SU-DHL-6 (cell line): ENCODE measurements around the gene DQX1.

Experiments used
- H2AFZ ChIP-seq: fragments of 200-600 bp; sonication (generic); 2 replicates; pipeline ENCODE4 v1.6.1; 2014; ENCODE audit warnings: low read depth, mild to moderate bottlenecking, moderate library complexity, mixed read lengths, antibody characterized with exemption, low read length; ENCODE audit not compliant: severe bottlenecking
- H3F3A ChIP-seq: fragments of 200-600 bp; shearing (Covaris generic); 2 replicates; pipeline ENCODE4 v1.6.0; 2016; ENCODE audit warnings: antibody characterized with exemption, mild to moderate bottlenecking; ENCODE audit not compliant: insufficient read depth
- H3K27ac ChIP-seq: fragments of 200-600 bp; sonication (generic); 2 replicates; pipeline ENCODE4 v1.5.1; 2016; ENCODE audit warnings: low read depth, mild to moderate bottlenecking, low read length, moderate library complexity, mixed read lengths
- H3K27me3 ChIP-seq: fragments of 200-600 bp; sonication (generic), shearing (Covaris generic); 2 replicates; pipeline ENCODE4 v1.6.0; 2014; ENCODE audit warnings: mild to moderate bottlenecking, low read length
- H3K36me3 ChIP-seq: fragments of 200-600 bp; sonication (generic); 2 replicates; pipeline ENCODE4 v1.6.1; 2014; ENCODE audit warnings: mild to moderate bottlenecking, low read length, mixed read lengths
- H3K4me2 ChIP-seq: fragments of 300-600, 200-600 bp; shearing (Covaris generic), sonication (generic); 2 replicates; pipeline ENCODE4 v1.6.0; 2014; ENCODE audit warnings: low read length, low read depth, mild to moderate bottlenecking; ENCODE audit not compliant: poor library complexity, severe bottlenecking
- H3K4me3 ChIP-seq: fragments of 200-600 bp; sonication (generic); 2 replicates; pipeline ENCODE4 v1.5.1; 2014; ENCODE audit warnings: antibody characterized with exemption, low read length, mild to moderate bottlenecking, mixed read lengths; ENCODE audit not compliant: insufficient read depth, poor library complexity, severe bottlenecking
- H3K79me2 ChIP-seq: fragments of 200-600 bp; sonication (generic); 2 replicates; pipeline ENCODE4 v1.6.1; 2014; ENCODE audit warnings: mild to moderate bottlenecking, low read length, moderate library complexity; ENCODE audit not compliant: insufficient read depth
- H3K9ac ChIP-seq: fragments of 200-600 bp; sonication (generic); 2 replicates; pipeline ENCODE4 v1.7.0; 2014; ENCODE audit warnings: mild to moderate bottlenecking, low read length
- H3K9me2 ChIP-seq: fragments of 200-600 bp; sonication (generic); replicated peaks from 2 replicates; pipeline ENCODE4 v1.6.1; 2014; ENCODE audit warnings: low read length; ENCODE audit not compliant: insufficient read depth
- H3K9me3 ChIP-seq: fragments of 200-600 bp; sonication (generic); 2 replicates; pipeline ENCODE4 v1.6.1; 2014; ENCODE audit warnings: low read length, mixed read lengths; ENCODE audit not compliant: insufficient read depth
- H4K20me1 ChIP-seq: fragments of 200-600 bp; sonication (generic); 2 replicates; pipeline ENCODE4 v1.6.1; 2014; ENCODE audit warnings: low read depth, mild to moderate bottlenecking, antibody characterized with exemption, low read length, moderate library complexity, mixed read lengths
- CTCF ChIP-seq: fragments of 200-600 bp; sonication (generic); IDR thresholded peaks from one replicate; pipeline ENCODE4 v1.5.1; 2017; ENCODE audit warnings: antibody characterized with exemption, mild to moderate bottlenecking, low read length, moderate library complexity; ENCODE audit not compliant: insufficient read depth, poor library complexity, severe bottlenecking
- EZH2phosphoT487 ChIP-seq: fragments of 200-600 bp; sonication (generic), shearing (Covaris generic); conservative IDR thresholded peaks from 2 replicates; pipeline ENCODE4 v1.6.1; 2018; ENCODE audit warnings: mild to moderate bottlenecking, antibody characterized with exemption, low read length, moderate library complexity, mixed read lengths

DQX1 gene

DNA sequence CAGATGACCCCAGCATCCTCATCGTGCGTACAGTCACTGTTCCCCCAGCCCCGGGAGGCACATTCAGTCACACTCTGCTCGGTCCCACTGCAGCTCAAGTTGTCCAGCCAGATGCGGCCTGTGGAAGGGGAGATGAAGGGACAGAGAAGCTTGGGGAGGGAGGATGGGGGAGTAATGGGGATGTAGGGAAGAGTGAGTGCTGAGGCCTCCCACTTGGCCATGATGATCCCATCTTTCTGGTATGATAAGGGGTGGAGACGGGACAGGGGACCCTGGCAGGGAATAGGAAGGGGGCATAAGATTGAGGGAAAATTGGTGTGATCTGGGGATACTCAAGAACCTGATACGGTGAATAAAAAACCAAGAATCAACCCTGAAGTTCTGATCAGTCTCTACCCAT is 24.2 kb upstream of the DQX1 start:
- Histone ChIP-seq H3K4me3 (no peak overlapping the region), H3F3A (no peaks in the 10 kb centered on the region), H3K79me2 (no peaks in the 10 kb centered on the region), H3K9me3 (no peaks in the 10 kb centered on the region), H4K20me1 (no peaks in the 10 kb centered on the region), H2AFZ (no peak overlapping the region), H3K36me3 (no peaks in the 10 kb centered on the region), H3K9ac (no peak overlapping the region), H3K27ac (no peak overlapping the region), H3K27me3 (no peaks in the 10 kb centered on the region), H3K4me2 (no peak overlapping the region), H3K9me2 (no peaks in the 10 kb centered on the region)
- TF ChIP-seq EZH2phosphoT487 (no peak), CTCF (no peak)

GRCh38 chr2:74548900-74549826 is 23.1 kb upstream of the DQX1 start:
- no peak for TF ChIP-seq CTCF
- TF ChIP-seq EZH2phosphoT487, result no peak
- H3K9me2 ChIP-seq, result no peaks in the 10 kb centered on the region
- no peaks in the 10 kb centered on the region for H4K20me1 ChIP-seq
- H3K36me3 ChIP-seq, result no peaks in the 10 kb centered on the region
- no peak overlapping the region for H3K27ac ChIP-seq
- H3K9ac ChIP-seq, result no peak overlapping the region
- no peaks in the 10 kb centered on the region for H3K27me3 ChIP-seq
- no peak overlapping the region for H2AFZ ChIP-seq
- no peaks in the 10 kb centered on the region for H3F3A ChIP-seq
- H3K9me3 ChIP-seq, result no peaks in the 10 kb centered on the region
- H3K4me3 ChIP-seq, result no peak overlapping the region
- H3K79me2 ChIP-seq, result no peaks in the 10 kb centered on the region
- H3K4me2 ChIP-seq, result peak overlapping the region; percentile 24

DNA sequence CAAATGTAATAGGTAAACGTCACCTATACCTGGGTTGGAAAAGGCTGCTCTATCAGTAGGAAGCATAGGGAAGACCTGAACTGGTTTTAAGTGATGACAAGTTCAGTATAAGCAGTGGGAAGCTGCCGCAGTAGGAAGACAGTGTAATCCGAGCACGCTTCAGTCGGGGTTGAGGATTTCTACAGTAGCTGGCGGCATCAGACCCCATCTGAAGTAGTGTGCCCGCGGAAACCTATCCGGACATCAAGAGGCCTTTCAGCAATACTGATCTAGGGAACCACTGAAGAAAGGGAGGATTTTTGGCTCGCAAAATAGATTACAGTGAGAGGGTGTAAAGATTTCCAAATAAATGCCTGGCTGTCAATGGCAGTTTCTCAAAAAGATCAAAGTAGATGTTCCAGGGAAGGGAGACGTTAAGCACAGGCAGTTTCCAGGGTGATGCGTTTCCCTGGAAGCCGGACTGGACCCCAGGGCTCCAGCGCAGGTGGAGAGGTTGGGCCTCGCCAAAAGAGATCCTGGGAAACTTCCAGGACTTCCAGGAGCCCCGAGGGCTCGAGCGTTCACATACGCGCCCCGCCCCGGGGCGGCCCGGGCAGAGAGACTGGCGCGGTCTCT is 22.4 kb upstream of the DQX1 start:
- no peak overlapping the region for H2AFZ ChIP-seq
- H3K27me3 ChIP-seq, result no peaks in the 10 kb centered on the region

More for the DNA sequence above, 22.4 kb upstream of the DQX1 start:
- H3K4me2 ChIP-seq, result peak overlapping the region; percentile 24
- no peak overlapping the region for H3K9ac ChIP-seq
- no peaks in the 10 kb centered on the region for H3K79me2 ChIP-seq
- H3K4me3 ChIP-seq, result no peak overlapping the region
- TF ChIP-seq CTCF, result no peak
- no peak overlapping the region for H3K27ac ChIP-seq
- H4K20me1 ChIP-seq, result no peaks in the 10 kb centered on the region
- no peaks in the 10 kb centered on the region for H3K9me2 ChIP-seq
- H3F3A ChIP-seq, result no peaks in the 10 kb centered on the region
- H3K9me3 ChIP-seq, result no peaks in the 10 kb centered on the region
- no peaks in the 10 kb centered on the region for H3K36me3 ChIP-seq
